Measurements from ENCODE around the gene HCRT. TPM values are rescaled to one million over a fixed set of nuclear protein-coding genes. Genes with fewer than 3 reads are reported as not detected.
"Not testable (repeated sequence)": the region's sequence is repeated elsewhere in the genome, so short reads cannot be mapped to it uniquely, and the experiment has no call there.

HCRT gene
- total RNA-seq, 3 donors from 2014 or later, result not detected

DNA sequence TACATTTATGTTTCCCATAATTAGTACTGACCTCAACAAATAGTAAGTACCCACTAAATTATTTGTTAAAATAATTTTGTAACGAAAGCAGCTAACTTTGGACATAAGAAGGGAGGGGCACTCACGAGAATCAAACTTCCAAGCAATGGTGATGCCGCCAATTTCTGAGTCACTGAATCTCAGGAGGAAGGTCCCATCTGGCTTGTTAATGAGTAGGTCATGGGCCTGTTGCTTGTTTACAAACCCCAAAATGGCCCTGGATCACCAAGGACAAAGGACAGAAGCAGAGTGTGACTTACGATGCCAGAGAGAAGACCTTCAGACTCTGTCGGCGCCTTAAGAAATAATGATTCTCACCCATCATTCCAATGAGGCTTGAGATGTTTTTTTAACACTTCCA lies 24.8 kb upstream of the HCRT start:
- TF ChIP-seq, protein P1, sequence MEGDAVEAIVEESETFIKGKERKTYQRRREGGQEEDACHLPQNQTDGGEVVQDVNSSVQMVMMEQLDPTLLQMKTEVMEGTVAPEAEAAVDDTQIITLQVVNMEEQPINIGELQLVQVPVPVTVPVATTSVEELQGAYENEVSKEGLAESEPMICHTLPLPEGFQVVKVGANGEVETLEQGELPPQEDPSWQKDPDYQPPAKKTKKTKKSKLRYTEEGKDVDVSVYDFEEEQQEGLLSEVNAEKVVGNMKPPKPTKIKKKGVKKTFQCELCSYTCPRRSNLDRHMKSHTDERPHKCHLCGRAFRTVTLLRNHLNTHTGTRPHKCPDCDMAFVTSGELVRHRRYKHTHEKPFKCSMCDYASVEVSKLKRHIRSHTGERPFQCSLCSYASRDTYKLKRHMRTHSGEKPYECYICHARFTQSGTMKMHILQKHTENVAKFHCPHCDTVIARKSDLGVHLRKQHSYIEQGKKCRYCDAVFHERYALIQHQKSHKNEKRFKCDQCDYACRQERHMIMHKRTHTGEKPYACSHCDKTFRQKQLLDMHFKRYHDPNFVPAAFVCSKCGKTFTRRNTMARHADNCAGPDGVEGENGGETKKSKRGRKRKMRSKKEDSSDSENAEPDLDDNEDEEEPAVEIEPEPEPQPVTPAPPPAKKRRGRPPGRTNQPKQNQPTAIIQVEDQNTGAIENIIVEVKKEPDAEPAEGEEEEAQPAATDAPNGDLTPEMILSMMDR (IDR thresholded peaks at IDR 0.05), result no peak
- DNase-seq, result no peak
- Histone ChIP-seq H3K36me3 (ENCODE audit: low read depth) (no peaks in the 10 kb centered on the region), H3K4me3 (no peak overlapping the region), H3K9me3 (no peaks in the 10 kb centered on the region), H3K4me1 (ENCODE audit: low read depth) (no peaks in the 10 kb centered on the region)
- ATAC-seq, result no peak
- intact Hi-C loops (cut with DNase I, micrococcal nuclease), result no loop called here

DNA sequence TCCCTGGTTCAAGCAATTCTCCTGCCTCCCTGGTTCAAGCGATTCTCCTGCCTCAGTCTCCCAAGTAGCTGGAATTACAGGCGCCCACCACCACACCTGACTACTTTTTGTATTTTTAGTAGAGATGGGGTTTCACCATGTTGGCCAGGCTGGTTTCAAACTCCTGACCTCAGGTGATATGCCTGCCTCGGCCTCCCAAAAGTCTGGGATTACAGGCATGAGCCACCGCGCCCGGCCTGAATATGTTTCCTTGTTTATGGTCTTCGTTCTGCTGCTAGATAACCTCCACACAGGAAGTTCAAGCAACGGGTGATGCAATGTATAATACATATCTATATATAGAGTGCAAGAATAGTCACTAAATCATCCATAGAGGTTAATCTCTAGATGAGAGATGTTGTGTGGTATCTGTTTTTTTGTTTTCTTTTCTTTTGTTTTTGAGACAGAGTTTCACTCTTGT lies 20.9 kb upstream of the HCRT start:
- H3K4me1 ChIP-seq (ENCODE audit: low read depth); intact Hi-C loops (cut with DNase I, micrococcal nuclease); H3K4me3 ChIP-seq; H3K36me3 ChIP-seq (ENCODE audit: low read depth); H3K9me3 ChIP-seq; DNase-seq: not testable (repeated sequence)
- ATAC-seq, result peak; percentile 38

DNA sequence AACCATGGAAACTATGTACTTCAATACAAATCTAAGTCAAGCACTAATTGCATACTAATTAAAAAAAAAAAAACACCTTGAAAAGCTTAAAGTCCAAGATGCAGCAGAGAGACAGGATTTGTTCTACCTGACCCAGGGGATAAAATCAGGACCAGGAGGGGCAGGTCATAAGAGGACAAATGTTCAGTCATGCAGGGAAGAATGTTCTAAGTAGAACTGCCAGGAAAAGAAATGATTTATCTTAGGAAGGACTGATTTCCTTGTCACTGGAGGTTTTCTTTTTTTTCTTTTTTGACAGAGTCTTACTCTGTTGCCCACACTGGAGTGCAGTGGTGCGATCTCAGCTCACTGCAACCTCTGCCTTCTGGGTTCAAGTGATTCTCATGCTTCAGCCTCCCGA lies 18.1 kb upstream of the HCRT start:
- Histone ChIP-seq H3K4me3 (no peak overlapping the region), H3K4me1 (ENCODE audit: low read depth) (peaks cover 7% of the 10 kb centered on the region), H3K9me3 (no peaks in the 10 kb centered on the region), H3K36me3 (ENCODE audit: low read depth) (no peaks in the 10 kb centered on the region)
- ATAC-seq (no peak), DNase-seq (no peak)
- intact Hi-C loops (cut with DNase I, micrococcal nuclease), result no loop called here
- TF ChIP-seq, protein P1 (IDR thresholded peaks at IDR 0.05), result no peak

DNA sequence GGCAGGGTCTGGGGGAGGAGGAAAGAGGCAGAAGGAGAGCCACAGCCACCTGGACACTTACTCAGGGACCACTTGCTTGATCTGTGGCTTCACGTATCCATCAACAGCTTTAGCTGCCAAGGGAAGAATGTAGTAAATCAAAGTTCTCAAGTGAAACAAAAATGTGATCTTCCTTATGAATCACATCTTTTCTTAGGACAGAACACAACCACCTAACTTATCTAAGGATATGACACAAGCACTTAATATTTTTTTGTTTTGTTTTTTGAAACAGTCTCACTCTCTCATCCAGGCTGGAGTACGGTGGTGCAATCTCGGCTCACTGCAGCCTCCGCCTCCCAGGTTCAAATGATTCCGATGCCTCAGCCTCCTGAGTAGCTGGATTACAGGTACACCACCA lies 17.4 kb upstream of the HCRT start:
- peaks cover 7% of the 10 kb centered on the region for H3K4me1 ChIP-seq (ENCODE audit: low read depth)
- TF ChIP-seq, protein P1 (IDR thresholded peaks at IDR 0.05), result no peak
- no peaks in the 10 kb centered on the region for H3K36me3 ChIP-seq (ENCODE audit: low read depth)
- intact Hi-C loops (cut with DNase I, micrococcal nuclease), result no loop called here
- DNase-seq (no peak), ATAC-seq (no peak)
- H3K9me3 ChIP-seq, result no peaks in the 10 kb centered on the region
- no peak overlapping the region for H3K4me3 ChIP-seq

DNA sequence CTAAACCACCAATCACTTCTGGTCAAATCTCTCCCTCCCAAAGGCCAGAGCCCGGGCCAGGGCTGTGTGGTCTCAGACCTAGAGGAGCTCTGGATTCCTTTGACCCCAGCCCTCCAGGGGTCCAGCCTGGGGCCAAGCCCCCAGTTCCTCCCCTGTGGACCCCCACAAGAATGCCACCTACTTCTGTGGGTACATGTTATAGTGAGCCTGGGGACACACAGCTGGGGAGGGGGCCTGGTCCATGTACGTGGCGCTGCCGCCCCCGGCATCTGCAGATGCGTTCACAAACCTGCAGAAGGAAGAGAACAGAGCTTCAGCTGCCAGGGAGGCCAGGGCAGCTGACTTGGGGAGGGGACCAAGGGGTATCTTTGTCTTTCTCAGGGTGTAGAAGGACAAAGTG lies 16.9 kb upstream of the HCRT start:
- intact Hi-C loops (cut with DNase I, micrococcal nuclease), result no loop called here
- Histone ChIP-seq H3K4me1 (ENCODE audit: low read depth) (peaks cover 7% of the 10 kb centered on the region), H3K9me3 (no peaks in the 10 kb centered on the region), H3K4me3 (no peak overlapping the region), H3K36me3 (ENCODE audit: low read depth) (no peaks in the 10 kb centered on the region)
- ATAC-seq (no peak), DNase-seq (no peak)
- TF ChIP-seq, protein P1 (IDR thresholded peaks at IDR 0.05), result no peak

DNA sequence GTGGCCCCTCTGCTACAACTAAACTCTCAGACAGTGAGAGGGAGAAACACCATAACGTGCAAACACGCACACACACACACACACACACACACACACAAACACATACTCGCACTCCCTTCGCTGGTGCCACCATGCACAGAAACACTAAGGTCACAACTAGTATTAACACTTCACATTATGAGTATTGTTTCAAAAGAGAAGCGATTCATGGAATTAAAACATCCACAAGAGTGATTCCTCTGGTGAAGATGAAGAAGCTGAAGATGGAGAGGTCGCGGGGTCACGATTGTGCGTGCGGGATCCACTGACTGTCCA lies 16.2 kb upstream of the HCRT start:
- intact Hi-C loops (cut with DNase I, micrococcal nuclease), result no loop called here
- ATAC-seq (no peak), DNase-seq (no peak)
- Histone ChIP-seq H3K4me1 (ENCODE audit: low read depth) (peaks cover 7% of the 10 kb centered on the region), H3K9me3 (no peaks in the 10 kb centered on the region), H3K36me3 (ENCODE audit: low read depth) (no peaks in the 10 kb centered on the region), H3K4me3 (no peak overlapping the region)
- TF ChIP-seq, protein P1 (IDR thresholded peaks at IDR 0.05), result no peak
